Measurements from ENCODE around the gene KCNK15. TPM values are rescaled to one million over a fixed set of nuclear protein-coding genes. Genes with fewer than 3 reads are reported as not detected.

Gene KCNK15
- total and polyA plus RNA-seq, 2 experiments from 2014 or later, result 0.32 TPM; not detected in 1

GRCh38 chr20:44788706-44789456, 43.2 kb downstream of the KCNK15 start:
- no peaks in the 10 kb centered on the region for H3K9me3 ChIP-seq (ENCODE audit: low read depth)
- H3K4me3 ChIP-seq, result no peak overlapping the region
- H3K36me3 ChIP-seq, result no peaks in the 10 kb centered on the region
- TF ChIP-seq, protein P1, sequence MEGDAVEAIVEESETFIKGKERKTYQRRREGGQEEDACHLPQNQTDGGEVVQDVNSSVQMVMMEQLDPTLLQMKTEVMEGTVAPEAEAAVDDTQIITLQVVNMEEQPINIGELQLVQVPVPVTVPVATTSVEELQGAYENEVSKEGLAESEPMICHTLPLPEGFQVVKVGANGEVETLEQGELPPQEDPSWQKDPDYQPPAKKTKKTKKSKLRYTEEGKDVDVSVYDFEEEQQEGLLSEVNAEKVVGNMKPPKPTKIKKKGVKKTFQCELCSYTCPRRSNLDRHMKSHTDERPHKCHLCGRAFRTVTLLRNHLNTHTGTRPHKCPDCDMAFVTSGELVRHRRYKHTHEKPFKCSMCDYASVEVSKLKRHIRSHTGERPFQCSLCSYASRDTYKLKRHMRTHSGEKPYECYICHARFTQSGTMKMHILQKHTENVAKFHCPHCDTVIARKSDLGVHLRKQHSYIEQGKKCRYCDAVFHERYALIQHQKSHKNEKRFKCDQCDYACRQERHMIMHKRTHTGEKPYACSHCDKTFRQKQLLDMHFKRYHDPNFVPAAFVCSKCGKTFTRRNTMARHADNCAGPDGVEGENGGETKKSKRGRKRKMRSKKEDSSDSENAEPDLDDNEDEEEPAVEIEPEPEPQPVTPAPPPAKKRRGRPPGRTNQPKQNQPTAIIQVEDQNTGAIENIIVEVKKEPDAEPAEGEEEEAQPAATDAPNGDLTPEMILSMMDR (IDR thresholded peaks at IDR 0.05; ENCODE audit: low read depth, low read length), result no peak
- H3K4me1 ChIP-seq (ENCODE audit: low read depth), result peaks cover 12% of the 10 kb centered on the region
- H3K27ac ChIP-seq, result no peak overlapping the region
- H3K27me3 ChIP-seq, result no peaks in the 10 kb centered on the region
- DNase-seq (ENCODE audit: low read depth in 1 of 2, low spot score in 1 of 2), result no peak

GRCh38 chr20:44790638-44791393, 45.2 kb downstream of the KCNK15 start:
- H3K36me3 ChIP-seq, result no peaks in the 10 kb centered on the region
- no peaks in the 10 kb centered on the region for H3K9me3 ChIP-seq (ENCODE audit: low read depth)
- H3K4me1 ChIP-seq (ENCODE audit: low read depth), result peaks cover 12% of the 10 kb centered on the region
- H3K4me3 ChIP-seq, result no peak overlapping the region
- no peaks in the 10 kb centered on the region for H3K27me3 ChIP-seq
- TF ChIP-seq, protein P1 (IDR thresholded peaks at IDR 0.05; ENCODE audit: low read depth, low read length), result no peak
- H3K27ac ChIP-seq, result peak overlapping the region; percentile 13
- peak in 1 of 2 donors; percentile 63 for DNase-seq (ENCODE audit: low read depth in 1 of 2, low spot score in 1 of 2)

DNA sequence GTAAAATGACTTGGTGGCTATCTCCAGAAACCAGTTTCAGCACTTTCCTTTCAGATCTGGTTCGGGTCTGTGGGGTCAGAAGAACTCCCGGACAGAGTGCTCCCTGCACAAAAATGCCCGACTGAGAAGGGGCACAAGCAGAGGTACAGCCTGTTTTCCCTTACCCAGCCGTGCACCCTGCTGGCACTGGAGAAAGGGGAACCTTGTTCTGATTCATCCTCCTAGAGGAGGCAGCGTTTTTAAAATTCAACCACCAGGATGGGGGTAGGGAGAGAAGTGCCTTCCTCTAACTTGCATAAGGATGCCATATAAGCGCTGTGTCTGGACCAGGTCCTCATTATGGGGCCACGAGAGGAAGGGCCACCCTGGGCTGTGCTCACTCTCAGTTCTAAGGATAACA, 47.1 kb downstream of the KCNK15 start:
- DNase-seq (ENCODE audit: low read depth in 1 of 2, low spot score in 1 of 2), result no peak
- Histone ChIP-seq H3K36me3 (no peaks in the 10 kb centered on the region), H3K4me3 (no peak overlapping the region), H3K4me1 (ENCODE audit: low read depth) (peaks cover 12% of the 10 kb centered on the region), H3K27ac (no peak overlapping the region), H3K9me3 (ENCODE audit: low read depth) (no peaks in the 10 kb centered on the region), H3K27me3 (no peaks in the 10 kb centered on the region)
- TF ChIP-seq, protein P1 (IDR thresholded peaks at IDR 0.05; ENCODE audit: low read depth, low read length), result no peak

DNA sequence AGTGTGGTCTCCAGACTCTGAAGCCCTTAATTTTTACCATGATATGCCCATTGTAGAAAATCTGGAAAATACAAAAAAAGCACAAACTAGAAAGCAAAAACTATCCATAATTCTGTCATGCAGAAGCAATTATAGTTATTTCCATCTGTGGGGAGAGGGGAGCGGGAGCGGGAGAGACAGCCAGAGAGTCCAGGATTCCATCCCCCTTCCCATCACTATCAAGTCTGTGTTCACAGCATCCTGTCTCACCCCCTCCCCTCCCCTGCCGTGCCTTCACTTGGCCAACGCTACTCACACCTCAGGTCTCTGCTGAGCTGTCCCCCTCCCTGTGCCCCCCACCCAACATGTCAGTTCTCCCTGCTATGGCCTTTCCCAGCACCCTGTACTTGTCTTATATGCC, 50.2 kb downstream of the KCNK15 start:
- no peak overlapping the region for H3K27ac ChIP-seq
- H3K36me3 ChIP-seq, result no peaks in the 10 kb centered on the region
- no peak for DNase-seq (ENCODE audit: low read depth in 1 of 2, low spot score in 1 of 2)
- TF ChIP-seq, protein P1 (IDR thresholded peaks at IDR 0.05; ENCODE audit: low read depth, low read length), result no peak
- H3K27me3 ChIP-seq, result no peaks in the 10 kb centered on the region
- H3K9me3 ChIP-seq (ENCODE audit: low read depth), result no peaks in the 10 kb centered on the region
- peaks cover 3% of the 10 kb centered on the region for H3K4me1 ChIP-seq (ENCODE audit: low read depth)
- H3K4me3 ChIP-seq, result no peak overlapping the region

GRCh38 chr20:44796311-44796710, 50.6 kb downstream of the KCNK15 start:
- no peaks in the 10 kb centered on the region for H3K9me3 ChIP-seq (ENCODE audit: low read depth)
- no peak overlapping the region for H3K27ac ChIP-seq
- no peak overlapping the region for H3K4me3 ChIP-seq
- no peak for DNase-seq (ENCODE audit: low read depth in 1 of 2, low spot score in 1 of 2)
- no peaks in the 10 kb centered on the region for H3K4me1 ChIP-seq (ENCODE audit: low read depth)
- TF ChIP-seq, protein P1 (IDR thresholded peaks at IDR 0.05; ENCODE audit: low read depth, low read length), result no peak
- no peaks in the 10 kb centered on the region for H3K27me3 ChIP-seq
- H3K36me3 ChIP-seq, result no peaks in the 10 kb centered on the region
